A549 (cell line): ENCODE data around the gene DDAH2.

ENCODE experiments used
- CBX8 ChIP-seq: fragments of 200-600 bp; sonication (generic); IDR thresholded peaks from 2 replicates; pipeline ENCODE4 v1.6.1; 2016
- CHD2 ChIP-seq: fragments of 150-350 bp; IDR thresholded peaks from 2 replicates; pipeline ENCODE4 v1.6.1; 2014; ENCODE audit warnings: low read length; ENCODE audit not compliant: partially characterized antibody
- CHD4 ChIP-seq: fragments of 200-600 bp; sonication (generic); IDR thresholded peaks from 2 replicates; pipeline ENCODE4 v1.6.1; 2016; ENCODE audit warnings: antibody characterized with exemption, mild to moderate bottlenecking, borderline replicate concordance
- CTCF ChIP-seq: fragments of >200 bp; sonication (Bioruptor Twin); formaldehyde crosslinking; IDR thresholded peaks from 3 replicates; pipeline ENCODE4 v1.5.1; 2016
- E2F6 ChIP-seq: IDR thresholded peaks from 2 replicates; pipeline ENCODE4 v1.6.1; 2012; ENCODE audit warnings: low read depth, borderline replicate concordance
- EP300 ChIP-seq, 2 experiments: fragments of >200 bp; sonication (Bioruptor Twin); formaldehyde crosslinking; IDR thresholded peaks; 2 replicates in 1 of 2; 3 replicates in 1 of 2; pipeline ENCODE4 v1.6.1; 2016 to 2017
- ESRRA ChIP-seq: fragments of 150-350 bp; IDR thresholded peaks from 2 replicates; pipeline ENCODE4 v1.6.1; 2014; ENCODE audit warnings: mild to moderate bottlenecking, low read length, borderline replicate concordance
- HDAC2 ChIP-seq: fragments of 200-600 bp; sonication (generic); IDR thresholded peaks from 2 replicates; pipeline ENCODE4 v1.6.1; 2016
- MAX ChIP-seq: IDR thresholded peaks from 2 replicates; pipeline ENCODE4 v1.6.1; 2012
- MAZ ChIP-seq: fragments of 150-350 bp; IDR thresholded peaks from 2 replicates; pipeline ENCODE4 v1.6.1; 2014; ENCODE audit warnings: antibody characterized with exemption, low read depth, low read length, borderline replicate concordance
- POLR2A ChIP-seq: IDR thresholded peaks from 2 replicates; pipeline ENCODE4 v1.6.1; 2012; ENCODE audit warnings: mild to moderate bottlenecking, low read length
- USF2 ChIP-seq: fragments of 450-650 bp; IDR thresholded peaks from 2 replicates; pipeline ENCODE4 v1.6.1; 2014; ENCODE audit warnings: antibody characterized with exemption

GRCh38 chr6:31737991-31738979, 9.2 kb upstream of the DDAH2 start:
- no peak for TF ChIP-seq EP300 (IDR thresholded peaks at IDR 0.05)
- no peak; the same call in 2 of the 3 replicates for TF ChIP-seq CTCF
- no peak for TF ChIP-seq MAX
- no peak for TF ChIP-seq HDAC2
- no peak for TF ChIP-seq E2F6
- no peak for TF ChIP-seq MAZ
- TF ChIP-seq USF2, result no peak
- TF ChIP-seq ESRRA, result no peak
- TF ChIP-seq CHD2, result no peak
- no peak for TF ChIP-seq CHD4
- TF ChIP-seq POLR2A, result no peak
- no peak for TF ChIP-seq CBX8
